ENCODE data around the gene EMID1.

DNA sequence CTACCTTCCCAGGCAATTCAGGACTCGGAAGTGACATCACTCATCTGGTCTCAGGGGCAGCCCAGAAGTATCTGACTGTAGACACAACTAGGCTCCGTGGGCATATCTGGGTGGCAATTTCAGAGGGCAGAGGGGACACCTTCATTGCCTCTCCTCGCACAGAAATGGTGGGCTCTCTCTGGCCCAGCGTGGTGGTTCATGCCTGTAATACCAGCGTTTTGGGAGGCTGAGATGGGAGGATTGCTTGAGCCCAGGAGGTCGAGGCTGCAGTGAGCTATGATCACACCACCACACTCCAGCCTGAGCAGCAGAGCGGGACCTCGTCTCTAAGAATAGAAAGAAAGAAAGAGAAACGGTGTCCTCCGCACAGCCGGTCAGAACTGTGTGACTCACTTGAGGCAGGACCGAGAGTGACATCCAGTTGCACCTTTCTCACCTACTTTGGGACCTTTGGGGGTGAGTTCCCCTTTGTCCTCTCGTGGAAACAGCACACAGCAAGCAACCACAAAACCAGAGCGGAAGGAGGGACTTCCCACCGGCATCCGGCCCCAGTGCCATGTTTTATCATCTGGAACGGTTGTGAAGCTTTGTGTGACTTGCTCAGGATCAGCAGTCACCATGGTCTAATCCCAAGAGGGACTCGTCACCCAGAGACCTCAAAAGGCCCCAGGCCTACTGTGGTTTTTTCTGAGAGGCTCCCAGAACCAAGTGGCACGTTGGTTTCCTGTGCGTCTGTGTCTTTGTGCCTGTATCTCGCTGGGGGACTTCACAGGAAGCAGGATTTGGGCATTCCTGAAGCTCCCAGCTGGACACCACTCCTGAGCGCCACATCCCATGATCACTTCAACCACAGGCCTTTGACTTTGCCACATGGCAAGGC, 38.4 kb upstream of the EMID1 start:
- TF ChIP-seq EGR1 (IDR thresholded peaks at IDR 0.05) (no peak), CREB1 (IDR thresholded peaks at IDR 0.05; ENCODE audit: low read depth) (no peak), EP300 (IDR thresholded peaks at IDR 0.05; ENCODE audit: borderline replicate concordance) (no peak), RAD21 (IDR thresholded peaks at IDR 0.05; ENCODE audit: low read depth) (no peak), YY1 (IDR thresholded peaks at IDR 0.05; ENCODE audit: low read depth) (no peak), MAX (IDR thresholded peaks at IDR 0.05) (no peak), ZBTB7A (IDR thresholded peaks at IDR 0.05; ENCODE audit: low read depth) (no peak)
- TF ChIP-seq, protein P1, sequence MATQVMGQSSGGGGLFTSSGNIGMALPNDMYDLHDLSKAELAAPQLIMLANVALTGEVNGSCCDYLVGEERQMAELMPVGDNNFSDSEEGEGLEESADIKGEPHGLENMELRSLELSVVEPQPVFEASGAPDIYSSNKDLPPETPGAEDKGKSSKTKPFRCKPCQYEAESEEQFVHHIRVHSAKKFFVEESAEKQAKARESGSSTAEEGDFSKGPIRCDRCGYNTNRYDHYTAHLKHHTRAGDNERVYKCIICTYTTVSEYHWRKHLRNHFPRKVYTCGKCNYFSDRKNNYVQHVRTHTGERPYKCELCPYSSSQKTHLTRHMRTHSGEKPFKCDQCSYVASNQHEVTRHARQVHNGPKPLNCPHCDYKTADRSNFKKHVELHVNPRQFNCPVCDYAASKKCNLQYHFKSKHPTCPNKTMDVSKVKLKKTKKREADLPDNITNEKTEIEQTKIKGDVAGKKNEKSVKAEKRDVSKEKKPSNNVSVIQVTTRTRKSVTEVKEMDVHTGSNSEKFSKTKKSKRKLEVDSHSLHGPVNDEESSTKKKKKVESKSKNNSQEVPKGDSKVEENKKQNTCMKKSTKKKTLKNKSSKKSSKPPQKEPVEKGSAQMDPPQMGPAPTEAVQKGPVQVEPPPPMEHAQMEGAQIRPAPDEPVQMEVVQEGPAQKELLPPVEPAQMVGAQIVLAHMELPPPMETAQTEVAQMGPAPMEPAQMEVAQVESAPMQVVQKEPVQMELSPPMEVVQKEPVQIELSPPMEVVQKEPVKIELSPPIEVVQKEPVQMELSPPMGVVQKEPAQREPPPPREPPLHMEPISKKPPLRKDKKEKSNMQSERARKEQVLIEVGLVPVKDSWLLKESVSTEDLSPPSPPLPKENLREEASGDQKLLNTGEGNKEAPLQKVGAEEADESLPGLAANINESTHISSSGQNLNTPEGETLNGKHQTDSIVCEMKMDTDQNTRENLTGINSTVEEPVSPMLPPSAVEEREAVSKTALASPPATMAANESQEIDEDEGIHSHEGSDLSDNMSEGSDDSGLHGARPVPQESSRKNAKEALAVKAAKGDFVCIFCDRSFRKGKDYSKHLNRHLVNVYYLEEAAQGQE (IDR thresholded peaks at IDR 0.05; ENCODE audit: low read depth) = no peak

All from Ishikawa (cell line).